Heart right ventricle (tissue), 16 donors: ENCODE measurements around the gene SSX2IP. TPM values are rescaled to one million over a fixed set of nuclear protein-coding genes. Genes with fewer than 3 reads are reported as not detected.

Experiments used
- ATAC-seq, 8 donors: fragments of 200-7000 bp; cut with Tn5 transposase; one replicate each; pipeline ENCODE4 v1.9.1; 2020; ENCODE audit warnings: mild to moderate bottlenecking in 8 of 8, moderate library complexity in 8 of 8, moderate number of reproducible peaks in 1 of 8
- DNase-seq, 2 donors: peaks; one replicate each; pipeline ENCODE4 v3.0.0-alpha.2; 2020
- H3K27ac ChIP-seq, 10 donors: fragments of 200-600 bp; sonication (generic) in 2 of 10; one replicate each; pipeline versions ENCODE4 v1.5.0 to v1.8.0; 2020 to 2022; ENCODE audit warnings: mild to moderate bottlenecking in 3 of 10
- H3K27me3 ChIP-seq, 7 donors: fragments of 200-600 bp; one replicate each; pipeline ENCODE4 v1.8.0; 2021 to 2022; ENCODE audit warnings: mild to moderate bottlenecking in 2 of 7
- H3K36me3 ChIP-seq, 9 donors: fragments of 200-600 bp; sonication (generic) in 1 of 9; one replicate each; pipeline versions ENCODE4 v1.5.0 to v1.8.0; 2020 to 2022; ENCODE audit warnings: mild to moderate bottlenecking in 2 of 9
- H3K4me1 ChIP-seq, 9 donors: fragments of 200-600 bp; sonication (generic) in 1 of 9; one replicate each; pipeline versions ENCODE4 v1.5.0 to v1.8.0; 2020 to 2022; ENCODE audit warnings: mild to moderate bottlenecking in 4 of 9
- H3K4me3 ChIP-seq, 10 donors: fragments of 200-600 bp; sonication (generic) in 2 of 10; one replicate each; pipeline versions ENCODE4 v1.5.0 to v1.8.0; 2020 to 2022; ENCODE audit warnings: mild to moderate bottlenecking in 7 of 10, moderate library complexity in 2 of 10
- H3K9me3 ChIP-seq, 11 donors: fragments of 200-600 bp in 10 of 11; sonication (generic) in 2 of 11; one replicate each; pipeline versions ENCODE4 v1.5.0 to v1.8.0; 2013 to 2022; ENCODE audit warnings: mild to moderate bottlenecking in 2 of 11, control low read depth in 1 of 11, moderate library complexity in 1 of 11
- WGBS, 2 donors: extraction: QIAGEN DNeasy Blood & Tissue Kit; methylation state at CpG; one replicate each; pipeline ENCODE4 v1.1.7; 2013; ENCODE audit warnings: inconsistent platforms in 1 of 2; 5-methylcytosine and 5-hydroxymethylcytosine counted together
- intact Hi-C, 10 donors: fragments of 100-400 bp; cut with DNase I; formaldehyde crosslinking; loops; one replicate each; pipeline versions ENCODE4 v1.11.1 to v1.14.2; 2022
- polyA plus RNA-seq, 2 donors: library from polyadenylated mRNA; stranded (reverse); fragments of 200-250 nt; gene quantifications; one replicate each; pipeline ENCODE4 v1.2.3, GENCODE V29; 2013
- total RNA-seq, 10 donors: library from RNA; stranded (reverse); fragmentation: NEBNext Ultra II Directional in 3 of 10; extraction: Animal tissue kit (Norgen Biotek cat#: 25700) in 3 of 10; gene quantifications; one replicate each; pipeline versions ENCODE4 v1.2.1 to v1.2.4, GENCODE V29; 2021 to 2023
- TF ChIP-seq, protein P1 (sequence below), 9 donors: fragments of 200-600 bp; sonication (generic) in 2 of 9; IDR thresholded peaks; one replicate each; pipeline versions ENCODE4 v1.5.0 to v1.8.0; 2021 to 2022; ENCODE audit warnings: antibody characterized with exemption in 9 of 9, mild to moderate bottlenecking in 5 of 9, moderate library complexity in 1 of 9
- donor health status: Arrhythmogenic right ventricular cardiomyopathy.
- donor health status: ischemic (EF 13 %, LVEDD 7.1; RV severe dilation, severe dysfunction).
- donor health status: healthy with polysubstance abuse.
- donor health status: DM: no; HTN: yes; CAD: no.
- donor health status: DM: no; HTN: no; CAD: no.
- donor health status: ischemic (EF 25% LVEDD 6.9; RV normal size, moderate dysfunction).
- donor health status: ischemic (EF 25% LVEDD 5.7; RV mildly dilated, moderate dysfunction).
- donor health status: healthy.
- donor health status: DM: yes; HTN: yes; CAD: no.
- donor health status: Ischemic cardiomyopathy.
- donor health status: ischemic (EF 35%, LVEDD 5.7; RV mildly dilated, moderate dysfunction).
- donor health status: nonischemic (EF 11% LVEDD 7.7; RV severe dilation, severe dysfunction).
- donor health status: DM: yes; HTN: yes; CAD: no.
- donor health status: PGD.
- donor health status: ischemic (EF 29% LVEDD 5.4; RV normal size, mild dysfunction).
- donor health status: nonischemic (EF 23%, LVEDD 6.1; RV moderate dilation, normal function).

SSX2IP gene
- total and polyA plus RNA-seq, 12 donors, result 2.9 to 14.9 (median 11.0) TPM

DNA sequence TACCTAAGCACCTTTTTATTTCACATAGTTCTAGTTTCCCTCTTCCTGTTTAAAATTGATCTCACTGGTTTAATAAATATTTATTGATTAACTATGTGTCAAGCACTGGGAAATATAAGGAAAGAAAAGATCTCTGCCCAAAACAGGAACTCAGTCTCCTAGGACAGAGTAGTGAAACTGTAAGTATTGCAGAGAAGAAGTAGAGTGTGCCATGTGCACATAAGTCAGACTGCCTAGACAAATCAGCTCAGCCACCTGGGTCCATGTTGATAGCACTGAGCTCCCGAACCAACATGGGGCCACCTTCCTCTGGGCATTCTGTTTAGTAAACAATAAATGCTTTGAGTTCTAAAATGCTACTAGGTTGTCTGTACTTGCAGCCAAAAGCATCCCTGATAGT, 9.8 kb upstream of the SSX2IP start:
- no peak for ATAC-seq
- Histone ChIP-seq H3K27ac (no peak overlapping the region), H3K36me3 (no peaks in the 10 kb centered on the region), H3K27me3 (no peaks in the 10 kb centered on the region), H3K4me1 (peaks cover 0 to 32% (median 0%) of the 10 kb centered on the region in 9 donors), H3K4me3 (no peak overlapping the region), H3K9me3 (no peaks in the 10 kb centered on the region)
- DNase-seq, result no peak
- intact Hi-C loops, result no loop called here
- 72 to 73% methylated on average over 1 of the region's 1 CpG for WGBS, 2 donors
- TF ChIP-seq, protein P1, sequence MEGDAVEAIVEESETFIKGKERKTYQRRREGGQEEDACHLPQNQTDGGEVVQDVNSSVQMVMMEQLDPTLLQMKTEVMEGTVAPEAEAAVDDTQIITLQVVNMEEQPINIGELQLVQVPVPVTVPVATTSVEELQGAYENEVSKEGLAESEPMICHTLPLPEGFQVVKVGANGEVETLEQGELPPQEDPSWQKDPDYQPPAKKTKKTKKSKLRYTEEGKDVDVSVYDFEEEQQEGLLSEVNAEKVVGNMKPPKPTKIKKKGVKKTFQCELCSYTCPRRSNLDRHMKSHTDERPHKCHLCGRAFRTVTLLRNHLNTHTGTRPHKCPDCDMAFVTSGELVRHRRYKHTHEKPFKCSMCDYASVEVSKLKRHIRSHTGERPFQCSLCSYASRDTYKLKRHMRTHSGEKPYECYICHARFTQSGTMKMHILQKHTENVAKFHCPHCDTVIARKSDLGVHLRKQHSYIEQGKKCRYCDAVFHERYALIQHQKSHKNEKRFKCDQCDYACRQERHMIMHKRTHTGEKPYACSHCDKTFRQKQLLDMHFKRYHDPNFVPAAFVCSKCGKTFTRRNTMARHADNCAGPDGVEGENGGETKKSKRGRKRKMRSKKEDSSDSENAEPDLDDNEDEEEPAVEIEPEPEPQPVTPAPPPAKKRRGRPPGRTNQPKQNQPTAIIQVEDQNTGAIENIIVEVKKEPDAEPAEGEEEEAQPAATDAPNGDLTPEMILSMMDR (IDR thresholded peaks at IDR 0.05), result no peak

DNA sequence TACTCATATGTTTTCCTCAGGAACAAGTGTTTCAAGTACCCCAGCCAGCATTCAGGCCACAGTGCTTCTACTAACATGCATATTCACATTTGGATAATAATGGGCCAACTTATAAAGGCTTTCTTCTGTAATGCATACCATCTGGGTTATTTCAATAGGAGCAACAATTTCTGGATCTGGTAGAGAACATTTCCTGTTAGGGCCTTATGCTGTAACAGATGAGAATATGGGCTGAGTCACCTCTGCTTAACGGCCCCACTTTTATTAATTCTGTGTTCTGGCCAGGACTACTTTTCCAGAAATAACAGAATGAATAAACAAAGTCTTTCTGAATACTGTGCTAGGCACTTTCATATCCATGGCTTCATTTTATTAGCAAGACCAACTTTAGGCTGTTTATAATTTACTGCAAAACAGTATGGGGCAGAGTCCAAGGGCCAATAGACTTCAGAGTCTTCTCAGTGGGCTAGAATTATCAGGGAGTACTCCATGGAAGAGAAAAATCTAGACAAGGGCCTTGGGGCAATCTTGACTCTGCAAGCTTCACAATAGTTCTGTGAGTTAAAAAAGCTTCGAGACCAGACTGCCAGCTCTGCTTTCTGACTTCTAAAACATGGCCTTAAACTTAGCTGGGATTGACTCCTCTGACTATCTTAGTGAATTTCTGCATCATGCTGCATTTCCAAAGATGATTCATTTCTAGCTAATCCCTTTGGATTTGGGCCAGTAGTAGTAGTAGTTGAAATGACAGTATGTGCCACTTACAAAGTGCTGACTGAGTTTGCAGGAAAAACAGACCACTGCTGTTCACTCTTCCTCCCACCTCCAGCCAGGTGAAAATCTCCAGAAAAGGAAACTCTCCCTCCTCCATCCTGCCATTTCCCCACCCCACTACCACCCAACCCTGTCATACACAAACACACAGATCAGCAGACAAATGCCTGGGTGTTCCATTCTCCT, 8.2 kb upstream of the SSX2IP start:
- DNase-seq (no peak), ATAC-seq (peak in 6 of 8 donors; percentile 71 to 78 (median 75))
- H3K9me3 ChIP-seq, result no peaks in the 10 kb centered on the region
- H3K36me3 ChIP-seq, result no peaks in the 10 kb centered on the region
- intact Hi-C loops, result loop anchor here in 1 of 10 donors (10.0 kb wide), 1 partner anchor 74 kb away; no protein-coding TSS in a partner anchor
- TF ChIP-seq, protein P1 (IDR thresholded peaks at IDR 0.05), result no peak
- H3K4me1 ChIP-seq, result peaks cover 0 to 32% (median 0%) of the 10 kb centered on the region in 9 donors
- WGBS, 2 donors, result 40 to 60% methylated on average over 2 of the region's 2 CpGs
- H3K4me3 ChIP-seq, result no peak overlapping the region
- H3K27me3 ChIP-seq, result no peaks in the 10 kb centered on the region
- peak overlapping the region in 7 of 10 donors; percentile 14 to 65 (median 55) for H3K27ac ChIP-seq

DNA sequence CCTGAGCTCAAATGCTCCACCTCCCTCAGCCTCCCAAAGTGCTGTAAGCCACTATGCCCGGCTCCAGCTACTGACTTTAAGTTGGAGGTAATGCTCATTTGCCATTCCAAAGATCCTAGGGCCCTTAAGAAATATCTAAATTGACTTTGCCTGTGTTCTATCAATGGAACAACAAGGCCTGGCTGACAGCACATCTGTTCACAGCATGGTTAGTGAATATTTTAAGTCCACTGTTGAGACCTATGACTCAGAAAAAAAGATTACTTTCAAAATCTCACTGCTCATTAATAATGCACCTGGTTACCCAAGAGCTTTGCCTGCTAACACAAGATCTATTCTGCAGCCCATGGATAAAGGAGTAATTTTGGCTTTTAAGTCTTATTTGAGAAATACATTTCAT, 3.5 kb upstream of the SSX2IP start:
- Histone ChIP-seq H3K36me3 (no peaks in the 10 kb centered on the region), H3K27ac (no peak overlapping the region), H3K4me1 (peaks cover 0 to 37% (median 9%) of the 10 kb centered on the region in 9 donors), H3K9me3 (no peaks in the 10 kb centered on the region), H3K27me3 (no peaks in the 10 kb centered on the region), H3K4me3 (no peak overlapping the region)
- ATAC-seq (no peak), DNase-seq (no peak)
- TF ChIP-seq, protein P1 (IDR thresholded peaks at IDR 0.05), result no peak
- intact Hi-C loops, result loop anchor here in 1 of 10 donors (10.0 kb wide), 1 partner anchor 69 kb away; no protein-coding TSS in a partner anchor
- WGBS, 2 donors, result 85% methylated on average over 1 of the region's 1 CpG

DNA sequence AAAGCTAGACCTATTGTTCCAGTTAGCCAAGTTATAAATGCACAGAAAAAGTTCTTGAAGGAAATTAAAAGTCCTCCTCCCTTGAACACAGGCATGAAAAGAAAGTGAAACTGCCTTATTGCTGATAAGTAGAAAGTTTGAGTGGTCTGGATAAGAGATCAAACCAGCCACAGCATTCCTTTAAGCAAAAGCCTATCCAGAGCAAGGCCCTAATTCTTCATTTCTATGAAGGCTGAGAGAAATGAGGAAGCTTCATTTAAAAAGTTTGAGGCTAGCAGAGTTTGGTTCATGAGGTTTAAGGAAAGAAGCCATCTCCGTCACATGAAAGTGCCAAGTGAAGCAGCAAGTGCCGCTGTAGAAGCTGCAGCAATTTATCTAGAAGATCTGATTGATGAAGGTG, 2.7 kb upstream of the SSX2IP start:
- intact Hi-C loops, result loop anchor here in 1 of 10 donors (10.0 kb wide), 1 partner anchor 68 kb away; no protein-coding TSS in a partner anchor
- peaks cover 0 to 37% (median 14%) of the 10 kb centered on the region in 9 donors for H3K4me1 ChIP-seq
- TF ChIP-seq, protein P1 (IDR thresholded peaks at IDR 0.05), result no peak
- WGBS, 2 donors, result 83 to 86% methylated on average over 2 of the region's 2 CpGs
- no peak for ATAC-seq
- no peaks in the 10 kb centered on the region for H3K36me3 ChIP-seq
- DNase-seq, result no peak
- no peaks in the 10 kb centered on the region for H3K27me3 ChIP-seq
- H3K27ac ChIP-seq, result peak overlapping the region in 1 of 10 donors; percentile 41
- H3K4me3 ChIP-seq, result peak overlapping the region in 1 of 10 donors; percentile 23
- H3K9me3 ChIP-seq, result no peaks in the 10 kb centered on the region
